GM12801 (cell line): Measurements from ENCODE around the gene ZNF792.

Experiments used
- CTCF ChIP-seq: IDR thresholded peaks from one replicate; pipeline ENCODE4 v1.5.1; 2011; ENCODE audit warnings: control low read depth; ENCODE audit not compliant: insufficient read length; ENCODE audit errors: extremely low read depth

The ZNF792 gene

GRCh38 chr19:34967551-34967950, 3.5 kb upstream of the ZNF792 start:
- no peak for TF ChIP-seq CTCF

GRCh38 chr19:34964598-34964997, 569 bp upstream of the ZNF792 start:
- no peak for TF ChIP-seq CTCF

GRCh38 chr19:34962687-34963572, 1.1 kb downstream of the ZNF792 start:
- no peak for TF ChIP-seq CTCF

- no peak for TF ChIP-seq CTCF
Measured at GRCh38 chr19:34961775-34962686, 2.0 kb downstream of the ZNF792 start.

GRCh38 chr19:34960940-34961679, 2.9 kb downstream of the ZNF792 start:
- no peak for TF ChIP-seq CTCF

- no peak for TF ChIP-seq CTCF
Measured at GRCh38 chr19:34960103-34960805, 3.8 kb downstream of the ZNF792 start.

GRCh38 chr19:34959021-34959420, 5.0 kb downstream of the ZNF792 start:
- no peak for TF ChIP-seq CTCF
